GM12873 (cell line): ENCODE results near the gene TRAF2.
A peak's percentile ranks its signal among the peaks of the same experiment; 100 is the strongest.

Experiments
- TF ChIP-seq, protein P1 (sequence below): IDR thresholded peaks from 2 replicates; pipeline ENCODE4 v1.5.1; 2012; ENCODE audit warnings: low read depth, mild to moderate bottlenecking, moderate library complexity, low read length, control low read depth; ENCODE audit not compliant: insufficient read depth; ENCODE audit errors: missing control alignments

TRAF2 gene

GRCh38 chr9:136920069-136920468 is 33.8 kb downstream of the TRAF2 start:
- TF ChIP-seq, protein P1, sequence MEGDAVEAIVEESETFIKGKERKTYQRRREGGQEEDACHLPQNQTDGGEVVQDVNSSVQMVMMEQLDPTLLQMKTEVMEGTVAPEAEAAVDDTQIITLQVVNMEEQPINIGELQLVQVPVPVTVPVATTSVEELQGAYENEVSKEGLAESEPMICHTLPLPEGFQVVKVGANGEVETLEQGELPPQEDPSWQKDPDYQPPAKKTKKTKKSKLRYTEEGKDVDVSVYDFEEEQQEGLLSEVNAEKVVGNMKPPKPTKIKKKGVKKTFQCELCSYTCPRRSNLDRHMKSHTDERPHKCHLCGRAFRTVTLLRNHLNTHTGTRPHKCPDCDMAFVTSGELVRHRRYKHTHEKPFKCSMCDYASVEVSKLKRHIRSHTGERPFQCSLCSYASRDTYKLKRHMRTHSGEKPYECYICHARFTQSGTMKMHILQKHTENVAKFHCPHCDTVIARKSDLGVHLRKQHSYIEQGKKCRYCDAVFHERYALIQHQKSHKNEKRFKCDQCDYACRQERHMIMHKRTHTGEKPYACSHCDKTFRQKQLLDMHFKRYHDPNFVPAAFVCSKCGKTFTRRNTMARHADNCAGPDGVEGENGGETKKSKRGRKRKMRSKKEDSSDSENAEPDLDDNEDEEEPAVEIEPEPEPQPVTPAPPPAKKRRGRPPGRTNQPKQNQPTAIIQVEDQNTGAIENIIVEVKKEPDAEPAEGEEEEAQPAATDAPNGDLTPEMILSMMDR = no peak

- TF ChIP-seq, protein P1 = no peak
Measured at GRCh38 chr9:136920734-136921231, 34.5 kb downstream of the TRAF2 start.

DNA sequence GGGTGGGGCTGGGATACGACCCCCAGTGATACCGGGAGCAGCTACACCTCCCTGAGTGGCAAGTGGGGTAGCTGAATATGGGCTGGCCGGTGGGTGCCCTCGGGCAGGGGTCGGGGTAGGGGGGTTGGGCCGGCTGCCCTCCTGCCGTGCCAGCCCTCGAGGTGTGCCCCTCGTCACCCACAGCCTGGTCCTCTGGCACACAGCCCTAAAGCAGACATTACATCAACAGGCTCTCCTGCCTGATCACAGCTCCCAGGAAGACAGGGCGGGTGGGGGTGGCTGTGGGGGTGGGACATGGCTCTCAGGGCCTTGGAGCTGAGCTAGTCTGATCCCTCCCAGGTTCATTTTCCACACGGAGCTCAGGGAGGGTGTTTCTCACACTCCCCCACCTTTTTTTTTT is 35.0 kb downstream of the TRAF2 start:
- TF ChIP-seq, protein P1 = no peak

- TF ChIP-seq, protein P1 = no peak
Measured at GRCh38 chr9:136921718-136922117, 35.4 kb downstream of the TRAF2 start.

- TF ChIP-seq, protein P1 = no peak
Measured at GRCh38 chr9:136922540-136922939, 36.2 kb downstream of the TRAF2 start.

DNA sequence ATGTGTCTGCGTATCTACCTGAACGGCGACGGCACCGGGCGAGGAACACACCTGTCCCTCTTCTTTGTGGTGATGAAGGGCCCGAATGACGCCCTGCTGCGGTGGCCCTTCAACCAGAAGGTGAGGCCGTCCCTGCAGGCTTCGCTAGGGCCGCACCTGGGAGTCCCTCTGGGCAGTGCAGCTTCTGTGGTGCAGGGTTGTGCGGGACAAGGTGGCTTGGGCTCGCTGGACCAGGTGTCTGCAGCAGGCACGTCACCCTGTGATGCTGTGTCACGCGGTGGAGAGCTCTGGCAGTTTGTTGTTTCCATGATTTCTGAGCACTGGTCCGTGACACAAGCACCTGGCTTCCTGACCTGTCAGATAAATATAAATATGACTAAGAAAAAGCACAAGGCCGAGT is 37.6 kb downstream of the TRAF2 start:
- TF ChIP-seq, protein P1 = no peak

DNA sequence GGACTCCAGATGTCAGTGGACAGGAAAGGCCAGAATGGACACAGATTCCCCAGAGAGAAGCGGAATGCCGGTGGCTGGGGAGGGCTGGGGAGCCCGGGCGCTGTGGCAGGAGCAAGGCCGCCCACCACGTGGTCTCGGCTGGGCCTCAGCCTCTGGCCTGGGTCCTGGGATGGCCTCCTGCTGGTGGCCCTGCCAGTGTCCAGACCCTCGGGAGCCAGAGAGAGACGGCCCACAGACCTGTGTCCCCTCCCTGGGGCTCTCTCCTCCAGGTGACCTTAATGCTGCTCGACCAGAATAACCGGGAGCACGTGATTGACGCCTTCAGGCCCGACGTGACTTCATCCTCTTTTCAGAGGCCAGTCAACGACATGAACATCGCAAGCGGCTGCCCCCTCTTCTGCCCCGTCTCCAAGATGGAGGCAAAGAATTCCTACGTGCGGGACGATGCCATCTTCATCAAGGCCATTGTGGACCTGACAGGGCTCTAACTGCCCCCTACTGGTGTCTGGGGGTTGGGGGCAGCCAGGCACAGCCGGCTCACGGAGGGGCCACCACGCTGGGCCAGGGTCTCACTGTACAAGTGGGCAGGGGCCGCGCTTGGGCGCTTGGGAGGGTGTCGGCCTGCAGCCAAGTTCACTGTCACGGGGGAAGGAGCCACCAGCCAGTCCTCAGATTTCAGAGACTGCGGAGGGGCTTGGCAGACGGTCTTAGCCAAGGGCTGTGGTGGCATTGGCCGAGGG is 39.3 kb downstream of the TRAF2 start:
- TF ChIP-seq, protein P1 = peak; percentile 14
